Measurements from ENCODE around the gene MBTPS2. TPM values are rescaled to one million over a fixed set of nuclear protein-coding genes. Genes with fewer than 3 reads are reported as not detected.

MBTPS2 gene
- total and polyA plus RNA-seq, 4 donors = 5.6 to 13.5 (median 9.9) TPM

DNA sequence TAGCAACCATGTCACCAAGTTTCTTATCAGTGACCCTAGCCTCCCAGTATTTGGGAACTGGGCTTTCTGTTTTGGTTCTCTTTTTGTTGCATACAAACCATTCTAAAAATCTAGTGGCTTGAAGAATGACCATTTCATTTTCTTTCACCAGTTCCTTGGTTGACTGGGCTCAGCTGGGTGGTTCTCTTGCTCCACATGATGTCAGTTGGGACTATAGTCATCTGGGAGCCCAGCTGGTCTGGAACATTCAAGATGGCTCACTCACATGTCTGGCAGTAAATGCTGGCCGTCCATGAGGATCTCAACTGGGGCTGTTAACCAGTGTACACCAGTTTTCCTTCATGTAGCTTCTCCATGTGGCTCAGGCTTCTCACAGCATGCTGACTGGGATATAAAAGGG lies 27.6 kb upstream of the MBTPS2 start:
- Histone ChIP-seq H3K36me3 (ENCODE audit: control insufficient read depth in 4 of 4, insufficient read depth in 3 of 4, low read depth in 1 of 4, low read length in 3 of 4) (no peaks in the 10 kb centered on the region), H3K9ac (ENCODE audit: low read depth in 1 of 2, low read length in 2 of 2) (no peak overlapping the region), H3K27ac (ENCODE audit: low read depth in 1 of 2, low read length in 2 of 2) (no peak overlapping the region), H3K9me3 (ENCODE audit: control insufficient read depth in 4 of 4, low read length in 3 of 4) (peaks cover 0 to 2% (median 0%) of the 10 kb centered on the region in 4 donors), H3K4me3 (ENCODE audit: low read depth in 1 of 3, low read length in 3 of 3) (no peak overlapping the region), H3K27me3 (ENCODE audit: control insufficient read depth in 4 of 4, insufficient read depth in 4 of 4, low read length in 3 of 4) (peaks cover 0 to 3% (median 0%) of the 10 kb centered on the region in 4 donors), H3K4me1 (ENCODE audit: control insufficient read depth in 4 of 4, insufficient read depth in 4 of 4, low read length in 3 of 4) (no peaks in the 10 kb centered on the region)
- no peak for DNase-seq (ENCODE audit: low spot score)
- 86% methylated on average over 1 of the region's 1 CpG for WGBS
- TF ChIP-seq, protein P1, sequence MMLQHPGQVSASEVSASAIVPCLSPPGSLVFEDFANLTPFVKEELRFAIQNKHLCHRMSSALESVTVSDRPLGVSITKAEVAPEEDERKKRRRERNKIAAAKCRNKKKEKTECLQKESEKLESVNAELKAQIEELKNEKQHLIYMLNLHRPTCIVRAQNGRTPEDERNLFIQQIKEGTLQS (IDR thresholded peaks at IDR 0.05) = no peak
- TF ChIP-seq, protein P2, sequence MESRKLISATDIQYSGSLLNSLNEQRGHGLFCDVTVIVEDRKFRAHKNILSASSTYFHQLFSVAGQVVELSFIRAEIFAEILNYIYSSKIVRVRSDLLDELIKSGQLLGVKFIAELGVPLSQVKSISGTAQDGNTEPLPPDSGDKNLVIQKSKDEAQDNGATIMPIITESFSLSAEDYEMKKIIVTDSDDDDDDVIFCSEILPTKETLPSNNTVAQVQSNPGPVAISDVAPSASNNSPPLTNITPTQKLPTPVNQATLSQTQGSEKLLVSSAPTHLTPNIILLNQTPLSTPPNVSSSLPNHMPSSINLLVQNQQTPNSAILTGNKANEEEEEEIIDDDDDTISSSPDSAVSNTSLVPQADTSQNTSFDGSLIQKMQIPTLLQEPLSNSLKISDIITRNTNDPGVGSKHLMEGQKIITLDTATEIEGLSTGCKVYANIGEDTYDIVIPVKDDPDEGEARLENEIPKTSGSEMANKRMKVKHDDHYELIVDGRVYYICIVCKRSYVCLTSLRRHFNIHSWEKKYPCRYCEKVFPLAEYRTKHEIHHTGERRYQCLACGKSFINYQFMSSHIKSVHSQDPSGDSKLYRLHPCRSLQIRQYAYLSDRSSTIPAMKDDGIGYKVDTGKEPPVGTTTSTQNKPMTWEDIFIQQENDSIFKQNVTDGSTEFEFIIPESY (IDR thresholded peaks at IDR 0.05) = no peak
- TF ChIP-seq RAD21 (IDR thresholded peaks at IDR 0.05) (no peak), HNF4A (conservative IDR thresholded peaks at IDR 0.05) (no peak), GABPA (IDR thresholded peaks at IDR 0.05 in 1 of 2, conservative IDR thresholded peaks at IDR 0.05 in 1 of 2) (no peak), EGR1 (IDR thresholded peaks at IDR 0.05; ENCODE audit: low read depth in 2 of 2) (no peak), HNF4G (IDR thresholded peaks at IDR 0.05) (no peak)

DNA sequence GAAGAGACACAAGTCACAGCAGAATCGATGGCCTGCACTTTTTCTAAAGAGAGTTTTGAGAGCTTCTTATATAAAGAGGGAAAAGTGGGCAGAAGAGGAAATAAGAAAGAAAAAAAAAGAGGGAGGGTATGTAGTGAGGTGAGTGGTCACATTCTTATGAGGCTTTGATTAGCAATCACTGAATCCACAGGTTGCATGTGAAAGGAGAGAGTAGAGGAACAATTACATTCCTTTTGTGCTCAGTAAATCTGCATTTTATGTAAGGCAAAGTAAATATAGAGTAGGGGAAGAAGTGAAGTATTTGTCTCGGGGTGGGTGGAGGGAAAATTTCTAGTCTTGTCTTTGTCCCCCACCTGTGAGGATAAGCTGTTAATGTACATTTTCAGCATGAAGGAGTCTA lies 26.8 kb upstream of the MBTPS2 start:
- H3K36me3 ChIP-seq (ENCODE audit: control insufficient read depth in 4 of 4, insufficient read depth in 3 of 4, low read depth in 1 of 4, low read length in 3 of 4) = no peaks in the 10 kb centered on the region
- H3K9ac ChIP-seq (ENCODE audit: low read depth in 1 of 2, low read length in 2 of 2) = no peak overlapping the region
- DNase-seq (ENCODE audit: low spot score) = no peak
- no peaks in the 10 kb centered on the region for H3K4me1 ChIP-seq (ENCODE audit: control insufficient read depth in 4 of 4, insufficient read depth in 4 of 4, low read length in 3 of 4)
- H3K27ac ChIP-seq (ENCODE audit: low read depth in 1 of 2, low read length in 2 of 2) = no peak overlapping the region
- peaks cover 0 to 2% (median 0%) of the 10 kb centered on the region in 4 donors for H3K9me3 ChIP-seq (ENCODE audit: control insufficient read depth in 4 of 4, low read length in 3 of 4)
- TF ChIP-seq HNF4A (conservative IDR thresholded peaks at IDR 0.05) (no peak), FOXA1 (IDR thresholded peaks at IDR 0.05) (no peak), SP1 (IDR thresholded peaks at IDR 0.05) (no peak), YY1 (IDR thresholded peaks at IDR 0.05) (no peak), HNF4G (IDR thresholded peaks at IDR 0.05) (no peak), GABPA (IDR thresholded peaks at IDR 0.05 in 1 of 2, conservative IDR thresholded peaks at IDR 0.05 in 1 of 2) (no peak), JUND (IDR thresholded peaks at IDR 0.05) (no peak)
- TF ChIP-seq, protein P3, sequence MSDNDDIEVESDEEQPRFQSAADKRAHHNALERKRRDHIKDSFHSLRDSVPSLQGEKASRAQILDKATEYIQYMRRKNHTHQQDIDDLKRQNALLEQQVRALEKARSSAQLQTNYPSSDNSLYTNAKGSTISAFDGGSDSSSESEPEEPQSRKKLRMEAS (IDR thresholded peaks at IDR 0.05) = no peak
- H3K27me3 ChIP-seq (ENCODE audit: control insufficient read depth in 4 of 4, insufficient read depth in 4 of 4, low read length in 3 of 4) = peaks cover 0 to 3% (median 0%) of the 10 kb centered on the region in 4 donors
- 97% methylated on average over 2 of the region's 2 CpGs for WGBS
- no peak overlapping the region for H3K4me3 ChIP-seq (ENCODE audit: low read depth in 1 of 3, low read length in 3 of 3)

DNA sequence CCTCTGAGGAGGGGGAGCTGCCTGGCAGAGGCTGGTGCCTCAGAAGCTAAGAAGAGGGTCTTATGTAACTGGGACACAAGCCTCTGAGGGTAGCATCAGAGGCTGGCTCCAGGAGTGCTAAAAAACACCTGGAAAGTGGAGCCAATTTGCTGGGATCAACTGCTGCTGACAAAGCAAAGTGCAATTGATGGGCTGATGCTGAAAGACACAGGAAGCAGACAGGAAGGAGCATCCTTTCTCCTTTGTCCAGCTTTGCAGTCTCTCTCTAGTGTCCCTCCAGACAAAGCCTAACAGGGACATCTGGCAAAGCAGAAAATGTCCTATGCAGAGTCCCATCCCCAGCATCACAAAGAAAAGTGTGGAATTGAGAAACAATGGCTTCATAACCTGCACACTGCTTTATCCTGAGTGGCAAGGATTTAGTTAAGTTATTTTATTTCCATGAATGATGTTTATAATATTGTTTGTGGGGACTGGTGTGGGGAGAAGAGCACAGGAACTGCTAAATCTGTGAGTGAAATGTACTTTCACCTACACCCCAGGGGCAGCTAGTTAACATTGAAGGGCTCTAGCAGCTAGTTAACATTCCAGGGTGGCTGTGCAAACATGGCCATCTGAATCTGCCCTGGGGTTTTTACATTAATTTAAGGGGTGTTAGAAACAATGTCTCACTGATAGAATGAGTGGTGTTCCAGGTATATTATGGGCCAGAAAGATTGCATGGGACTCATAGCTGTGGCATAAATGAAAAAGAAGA lies 25.6 kb upstream of the MBTPS2 start:
- no peak for DNase-seq (ENCODE audit: low spot score)
- no peak for TF ChIP-seq HNF4G (IDR thresholded peaks at IDR 0.05)
- no peak for TF ChIP-seq NR2F2 (IDR thresholded peaks at IDR 0.05)
- TF ChIP-seq, protein P4, sequence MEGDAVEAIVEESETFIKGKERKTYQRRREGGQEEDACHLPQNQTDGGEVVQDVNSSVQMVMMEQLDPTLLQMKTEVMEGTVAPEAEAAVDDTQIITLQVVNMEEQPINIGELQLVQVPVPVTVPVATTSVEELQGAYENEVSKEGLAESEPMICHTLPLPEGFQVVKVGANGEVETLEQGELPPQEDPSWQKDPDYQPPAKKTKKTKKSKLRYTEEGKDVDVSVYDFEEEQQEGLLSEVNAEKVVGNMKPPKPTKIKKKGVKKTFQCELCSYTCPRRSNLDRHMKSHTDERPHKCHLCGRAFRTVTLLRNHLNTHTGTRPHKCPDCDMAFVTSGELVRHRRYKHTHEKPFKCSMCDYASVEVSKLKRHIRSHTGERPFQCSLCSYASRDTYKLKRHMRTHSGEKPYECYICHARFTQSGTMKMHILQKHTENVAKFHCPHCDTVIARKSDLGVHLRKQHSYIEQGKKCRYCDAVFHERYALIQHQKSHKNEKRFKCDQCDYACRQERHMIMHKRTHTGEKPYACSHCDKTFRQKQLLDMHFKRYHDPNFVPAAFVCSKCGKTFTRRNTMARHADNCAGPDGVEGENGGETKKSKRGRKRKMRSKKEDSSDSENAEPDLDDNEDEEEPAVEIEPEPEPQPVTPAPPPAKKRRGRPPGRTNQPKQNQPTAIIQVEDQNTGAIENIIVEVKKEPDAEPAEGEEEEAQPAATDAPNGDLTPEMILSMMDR (IDR thresholded peaks at IDR 0.05; ENCODE audit: low read depth, low read length, missing input control) = no peak
- TF ChIP-seq RAD21 (IDR thresholded peaks at IDR 0.05) = no peak
- TF ChIP-seq GABPA (IDR thresholded peaks at IDR 0.05 in 1 of 2, conservative IDR thresholded peaks at IDR 0.05 in 1 of 2) = no peak
- TF ChIP-seq SP1 (IDR thresholded peaks at IDR 0.05) = no peak
- TF ChIP-seq, protein P3 (IDR thresholded peaks at IDR 0.05) = no peak
- TF ChIP-seq RXRA (IDR thresholded peaks at IDR 0.05) = no peak
- no peak for TF ChIP-seq TAF1 (conservative IDR thresholded peaks at IDR 0.05)
- TF ChIP-seq, protein P2 (IDR thresholded peaks at IDR 0.05) = no peak
- H3K4me1 ChIP-seq (ENCODE audit: control insufficient read depth in 4 of 4, insufficient read depth in 4 of 4, low read length in 3 of 4) = no peaks in the 10 kb centered on the region

More for the DNA sequence above, 25.6 kb upstream of the MBTPS2 start:
- peaks cover 0 to 2% (median 0%) of the 10 kb centered on the region in 4 donors for H3K9me3 ChIP-seq (ENCODE audit: control insufficient read depth in 4 of 4, low read length in 3 of 4)
- no peak overlapping the region for H3K4me3 ChIP-seq (ENCODE audit: low read depth in 1 of 3, low read length in 3 of 3)
- H3K36me3 ChIP-seq (ENCODE audit: control insufficient read depth in 4 of 4, insufficient read depth in 3 of 4, low read depth in 1 of 4, low read length in 3 of 4) = no peaks in the 10 kb centered on the region
- H3K27ac ChIP-seq (ENCODE audit: low read depth in 1 of 2, low read length in 2 of 2) = no peak overlapping the region
- peaks cover 0 to 3% (median 0%) of the 10 kb centered on the region in 4 donors for H3K27me3 ChIP-seq (ENCODE audit: control insufficient read depth in 4 of 4, insufficient read depth in 4 of 4, low read length in 3 of 4)
- no peak overlapping the region for H3K9ac ChIP-seq (ENCODE audit: low read depth in 1 of 2, low read length in 2 of 2)

Data from liver (tissue), 9 donors.